H1 (cell line): ENCODE measurements around the gene LPP. TPM values are rescaled to one million over a fixed set of nuclear protein-coding genes. Genes with fewer than 3 reads are reported as not detected.

Source experiments
- CTCF ChIA-PET: fragments of 300-600 bp; sonication (Branson Sonifier 250); formaldehyde crosslinking; loops from one replicate; lab custom pipeline; 2021; ENCODE audit not compliant: partially characterized antibody; lab: Charles Lee
- POLR2A ChIA-PET: fragments of 300-600 bp; sonication (Branson Sonifier 250); formaldehyde crosslinking; loops from one replicate; lab custom pipeline; 2021; ENCODE audit warnings: inconsistent platforms; ENCODE audit not compliant: partially characterized antibody; lab: Charles Lee
- DNase-seq, 2 experiments: peaks; one replicate each; pipeline versions ENCODE4 v3.0.0 to v3.0.0-alpha.2; 2010 to 2022; ENCODE audit warnings: low spot score in 2 of 2, low read depth in 1 of 2, mixed read lengths in 1 of 2
- FAIRE-seq: peaks from 2 replicates; lab custom pipeline; 2011; peaks lifted over from hg19 to GRCh38; lab: Jason Lieb, UNC
- H2AFZ ChIP-seq: 2 replicates; pipeline ENCODE4 v1.8.1; 2012; ENCODE audit warnings: low read length, inconsistent platforms
- H2AK5ac ChIP-seq: 2 replicates; pipeline ENCODE4 v1.6.1; 2013; ENCODE audit warnings: low read depth, low read length
- H2BK120ac ChIP-seq: replicated peaks from 2 replicates; pipeline ENCODE3; 2013; ENCODE audit warnings: low read depth, low read length, inconsistent platforms
- H2BK12ac ChIP-seq: 2 replicates; pipeline ENCODE4 v1.6.1; 2013; ENCODE audit warnings: low read depth, low read length
- H2BK15ac ChIP-seq: 2 replicates; pipeline ENCODE4 v1.6.1; 2013; ENCODE audit warnings: low read length
- H2BK20ac ChIP-seq: 2 replicates; pipeline ENCODE4 v1.6.1; 2013; ENCODE audit warnings: low read length
- H2BK5ac ChIP-seq: 2 replicates; pipeline ENCODE4 v1.6.1; 2013; ENCODE audit warnings: low read depth, low read length
- H3K14ac ChIP-seq: 2 replicates; pipeline ENCODE4 v1.6.1; 2013; ENCODE audit warnings: inconsistent platforms; ENCODE audit not compliant: insufficient read length
- H3K18ac ChIP-seq: 2 replicates; pipeline ENCODE4 v1.6.1; 2013; ENCODE audit warnings: low read length; ENCODE audit errors: extremely low read depth
- H3K23ac ChIP-seq: 2 replicates; pipeline ENCODE4 v1.6.1; 2013; ENCODE audit warnings: inconsistent platforms; ENCODE audit not compliant: insufficient read length
- H3K23me2 ChIP-seq: 2 replicates; pipeline ENCODE4 v1.6.1; 2013; ENCODE audit warnings: low read depth, low read length
- H3K27ac ChIP-seq: 2 replicates; pipeline ENCODE4 v1.6.1; 2011; ENCODE audit warnings: low read depth, low read length, inconsistent platforms
- H3K27me3 ChIP-seq, 4 experiments: replicated peaks in 1 of 4; 1 replicate in 1 of 4; 2 replicates in 3 of 4; pipeline versions ENCODE4 v1.6.1 to v1.8.1; 2011 to 2013; ENCODE audit warnings: low read length in 3 of 4, mild to moderate bottlenecking in 3 of 4, inconsistent platforms in 2 of 4, mixed read lengths in 2 of 4, moderate library complexity in 1 of 4; ENCODE audit not compliant: control insufficient read depth in 3 of 4, insufficient read depth in 3 of 4; ENCODE audit errors: extremely low read depth in 1 of 4
- H3K36me3 ChIP-seq, 4 experiments: 2 replicates each; pipeline versions ENCODE4 v1.6.1 to v1.8.1; 2011 to 2013; ENCODE audit warnings: mild to moderate bottlenecking in 4 of 4, low read length in 3 of 4, moderate library complexity in 2 of 4, control low read depth in 1 of 4, inconsistent platforms in 1 of 4; ENCODE audit not compliant: insufficient read depth in 4 of 4, control insufficient read depth in 2 of 4
- H3K4ac ChIP-seq: replicated peaks from 2 replicates; pipeline ENCODE3; 2013; ENCODE audit warnings: low read length, low read depth, mixed read lengths, inconsistent platforms; ENCODE audit not compliant: insufficient read length
- H3K4me1 ChIP-seq, 4 experiments: replicated peaks in 1 of 4; 1 replicate in 1 of 4; 2 replicates in 3 of 4; pipeline versions ENCODE4 v1.6.1 to v1.8.1; 2011 to 2013; ENCODE audit warnings: low read length in 3 of 4, inconsistent platforms in 2 of 4, mixed read lengths in 1 of 4; ENCODE audit not compliant: insufficient read depth in 4 of 4, control insufficient read depth in 3 of 4
- H3K4me2 ChIP-seq, 2 experiments: 2 replicates each; pipeline versions ENCODE4 v1.6.1 to v1.8.1; 2011 to 2013; ENCODE audit warnings: low read depth in 2 of 2, low read length in 2 of 2, control low read depth in 1 of 2, inconsistent platforms in 1 of 2, mild to moderate bottlenecking in 1 of 2; ENCODE audit not compliant: insufficient read depth in 1 of 2
- H3K4me3 ChIP-seq, 4 experiments: fragments of 200-600, 300-600 bp in 1 of 4; sonication (generic), shearing (Covaris generic), sonication (Bioruptor Twin) in 1 of 4; 2 replicates each; pipeline versions ENCODE4 v1.5.1 to v1.8.1; 2011 to 2016; ENCODE audit warnings: low read length in 4 of 4, low read depth in 3 of 4, control low read depth in 2 of 4, inconsistent platforms in 2 of 4, mild to moderate bottlenecking in 2 of 4, mixed read lengths in 1 of 4, moderate library complexity in 1 of 4; ENCODE audit not compliant: insufficient read depth in 2 of 4; ENCODE audit errors: extremely low read depth in 1 of 4
- H3K56ac ChIP-seq: replicated peaks from 2 replicates; pipeline ENCODE3; 2013; ENCODE audit warnings: low read depth, mild to moderate bottlenecking, mixed read lengths, low read length, inconsistent platforms; ENCODE audit not compliant: insufficient read length
- H3K79me1 ChIP-seq: 2 replicates; pipeline ENCODE4 v1.6.1; 2013; ENCODE audit warnings: low read depth, low read length, control low read depth
- H3K79me2 ChIP-seq, 2 experiments: 2 replicates each; pipeline versions ENCODE4 v1.6.1 to v1.8.1; 2012 to 2013; ENCODE audit warnings: low read length in 2 of 2, mild to moderate bottlenecking in 2 of 2, inconsistent platforms in 1 of 2; ENCODE audit not compliant: insufficient read depth in 2 of 2, control insufficient read depth in 1 of 2
- H3K9ac ChIP-seq, 4 experiments: replicated peaks in 1 of 4; 1 replicate in 1 of 4; 2 replicates in 3 of 4; pipeline versions ENCODE4 v1.6.1 to v1.8.1; 2011 to 2013; ENCODE audit warnings: low read depth in 3 of 4, low read length in 3 of 4, control low read depth in 2 of 4, mild to moderate bottlenecking in 2 of 4, moderate library complexity in 2 of 4, inconsistent platforms in 1 of 4; ENCODE audit errors: extremely low read depth in 1 of 4
- H3K9me3 ChIP-seq, 2 experiments: 2 replicates each; pipeline versions ENCODE4 v1.6.1 to v1.8.1; 2012 to 2013; ENCODE audit warnings: mild to moderate bottlenecking in 2 of 2, moderate library complexity in 2 of 2, control low read depth in 1 of 2, inconsistent platforms in 1 of 2, low read depth in 1 of 2, low read length in 1 of 2, mixed read lengths in 1 of 2; ENCODE audit not compliant: insufficient read depth in 2 of 2
- H4K20me1 ChIP-seq, 2 experiments: replicated peaks in 1 of 2; 2 replicates each; pipeline versions ENCODE3 to v1.8.1; 2011 to 2013; ENCODE audit warnings: inconsistent platforms in 2 of 2, low read length in 2 of 2, mild to moderate bottlenecking in 1 of 2; ENCODE audit not compliant: insufficient read depth in 2 of 2, control insufficient read depth in 1 of 2
- H4K5ac ChIP-seq: 2 replicates; pipeline ENCODE4 v1.6.1; 2013; ENCODE audit warnings: low read length, low read depth, mixed read lengths, inconsistent platforms; ENCODE audit not compliant: insufficient read length
- H4K8ac ChIP-seq: 2 replicates; pipeline ENCODE4 v1.8.0; 2013; ENCODE audit warnings: mild to moderate bottlenecking, moderate library complexity, low read length, inconsistent platforms; ENCODE audit not compliant: insufficient read depth; ENCODE audit errors: extremely low read depth
- H4K91ac ChIP-seq: replicated peaks from 2 replicates; pipeline ENCODE3; 2013; ENCODE audit warnings: low read length, mixed read lengths, inconsistent platforms; ENCODE audit not compliant: insufficient read length
- BACH1 ChIP-seq: IDR thresholded peaks from 2 replicates; pipeline ENCODE4 v1.6.1; 2012; ENCODE audit warnings: low read length, improper control_type of control experiment
- NRF1 ChIP-seq: IDR thresholded peaks from 2 replicates; pipeline ENCODE4 v1.6.1; 2011; ENCODE audit warnings: mild to moderate bottlenecking, low read depth, low read length, improper control_type of control experiment
- RAD21 ChIP-seq, 2 experiments: IDR thresholded peaks in 1 of 2; conservative IDR thresholded peaks in 1 of 2; 2 replicates each; pipeline ENCODE4 v1.6.1; 2011; ENCODE audit warnings: low read depth in 2 of 2, low read length in 2 of 2, improper control_type of control experiment in 1 of 2, inconsistent platforms in 1 of 2, mild to moderate bottlenecking in 1 of 2, moderate library complexity in 1 of 2
- USF2 ChIP-seq: IDR thresholded peaks from 2 replicates; pipeline ENCODE4 v1.6.1; 2011; ENCODE audit warnings: low read length, improper control_type of control experiment
- WGBS, 2 experiments: shearing (Covaris generic) in 1 of 2; methylation state at CpG; one replicate each; pipeline versions ENCODE4 v1.1.6 to v1.1.7; 2013 to 2015; ENCODE audit warnings: low lambda C conversion rate in 2 of 2, mixed read lengths in 2 of 2, inconsistent platforms in 1 of 2, low coverage in 1 of 2, missing lambda C conversion rate in 1 of 2; ENCODE audit not compliant: insufficient replicate concordance in 2 of 2, insufficient coverage in 1 of 2, insufficient read length in 1 of 2; ENCODE audit errors: extremely low coverage in 1 of 2, missing lambda C conversion rate in 1 of 2; 5-methylcytosine and 5-hydroxymethylcytosine counted together
- polyA plus RNA-seq, 7 experiments: library from polyadenylated mRNA; depleted of rRNA in 3 of 7; stranded (reverse) in 5 of 7; unstranded in 2 of 7; fragments of >200 nt in 5 of 7; fragments of 200-250 nt in 2 of 7; gene quantifications; 1 replicate in 5 of 7; 2 replicates in 1 of 7; 4 replicates in 1 of 7; pipeline versions ENCODE4 v1.2.1 to v1.2.3, GENCODE V29; 2011 to 2013; ENCODE audit warnings: missing spikeins in 2 of 7, mixed read lengths in 2 of 7
- total RNA-seq: library from RNA; stranded (reverse); fragmentation: NEBNext Ultra II Directional; extraction: Animal tissue kit (Norgen Biotek cat#: 25700); gene quantifications from 2 replicates; pipeline ENCODE4 v1.2.1, GENCODE V29; 2021

LPP gene
- total and polyA plus RNA-seq, 2 of the 8 experiments (the other 6 are each of a cell fraction or from before 2014, with no cell fraction given): 10.0 to 53.3 TPM

- Histone ChIP-seq H2AFZ (no peak overlapping the region), H3K18ac (no peak overlapping the region), H3K4me3 (no peak overlapping the region), H3K9me3 (no peaks in the 10 kb centered on the region), H3K56ac (no peak overlapping the region), H2AK5ac (no peak overlapping the region), H2BK5ac (no peak overlapping the region), H3K9ac (no peak overlapping the region), H3K14ac (no peak overlapping the region), H3K27ac (no peak overlapping the region), H3K23me2 (no peaks in the 10 kb centered on the region), H3K4me1 (no peaks in the 10 kb centered on the region), H2BK12ac (no peak overlapping the region), H3K23ac (no peak overlapping the region), H2BK120ac (no peak overlapping the region), H4K20me1 (no peaks in the 10 kb centered on the region), H2BK15ac (no peak overlapping the region), H4K5ac (no peak overlapping the region), H4K8ac (no peak overlapping the region), H4K91ac (no peak overlapping the region), H3K79me1 (no peaks in the 10 kb centered on the region), H3K79me2 (0 out of 4 replicates have a peak, but pooled peaks cover 0 to 3% of the 10 kb centered on the region in 2 experiments), H3K36me3 (no peaks in the 10 kb centered on the region), H2BK20ac (no peak overlapping the region), H3K27me3 (no peaks in the 10 kb centered on the region), H3K4me2 (no peak overlapping the region), H3K4ac (no peak overlapping the region)
- POLR2A ChIA-PET: interaction anchor here (1.2 to 1.4 kb wide), 2 partner anchors 20 to 268 kb away, joined by 3 read pairs; no protein-coding TSS in a partner anchor
- FAIRE-seq (no peak), DNase-seq (no peak)
- WGBS, 2 experiments: 95% methylated on average over 2 of the region's 2 CpGs; no CpG with 5 or more reads in 1 of the 2 experiments
- CTCF ChIA-PET: interaction anchor here (0.8 kb wide), 1 partner anchor 215 kb away, joined by 3 read pairs; no protein-coding TSS in a partner anchor
- TF ChIP-seq NRF1: no peak
- no peak for TF ChIP-seq BACH1
- no peak for TF ChIP-seq USF2
- no peak for TF ChIP-seq RAD21 (IDR thresholded peaks at IDR 0.05 in 1 of 2, conservative IDR thresholded peaks at IDR 0.05 in 1 of 2; ENCODE audit: low read depth in 2 of 2, low read length in 2 of 2)
These were observed 267.3 kb downstream of the LPP start for GRCh38 chr3:188421151-188421821.
